HCT116 (cell line): ENCODE measurements around the gene TMOD1. TPM values are rescaled to one million over a fixed set of nuclear protein-coding genes. Genes with fewer than 3 reads are reported as not detected.

Experiments
- ATAC-seq: fragments of 200-7000 bp; cut with Tn5 transposase; 2 replicates; pipeline ENCODE4 v1.9.1; 2020; ENCODE audit warnings: mild to moderate bottlenecking, moderate library complexity
- BruUV-seq: library from RNA; stranded (reverse); fragments of 400-500 nt; replicated peaks from 2 replicates; lab custom pipeline; 2021; lab: Mats Ljungman, UMichigan
- CTCF ChIA-PET: fragments of 300-600 bp; sonication (Branson Sonifier 250); formaldehyde crosslinking; loops from one replicate; lab custom pipeline; 2021; ENCODE audit warnings: antibody characterized with exemption; lab: Charles Lee
- POLR2A ChIA-PET: fragments of 300-600, 350-600 bp; sonication (Branson Sonifier 250); formaldehyde crosslinking; loops from one replicate; lab custom pipeline; 2021; ENCODE audit warnings: antibody characterized with exemption; lab: Charles Lee
- RAD21 ChIA-PET, 2 experiments: fragments of 300-600 bp; sonication (Branson Sonifier 250); formaldehyde crosslinking; loops; one replicate each; lab custom pipeline; 2023; ENCODE audit warnings: low total read pairs in 2 of 2; ENCODE audit not compliant: uncharacterized antibody in 2 of 2, unreplicated experiment in 2 of 2, low non-redundant PET in 1 of 2; lab: Charles Lee
- DNase-seq: peaks from one replicate; pipeline ENCODE4 v3.0.0-alpha.2; 2010; ENCODE audit warnings: low read depth, low spot score
- H2AFZ ChIP-seq: fragments of 200-600 bp; shearing (Covaris generic), sonication (generic); 2 replicates; pipeline ENCODE4 v1.6.1; 2017; ENCODE audit warnings: low read depth, mixed run types, mixed read lengths, antibody characterized with exemption, low read length; ENCODE audit not compliant: poor library complexity, severe bottlenecking
- H3K27ac ChIP-seq: 2 replicates; pipeline ENCODE4 v1.5.1; 2012; ENCODE audit warnings: low read depth, low read length
- H3K27me3 ChIP-seq: fragments of 200-600 bp; sonication (generic); 2 replicates; pipeline ENCODE4 v1.6.1; 2016; ENCODE audit warnings: mixed run types, low read length, mixed read lengths; ENCODE audit not compliant: insufficient read depth
- H3K36me3 ChIP-seq, 2 experiments: fragments of 200-500 bp in 1 of 2; fragments of 200-600 bp in 1 of 2; sonication (Bioruptor generic) in 1 of 2; sonication (generic) in 1 of 2; 2 replicates each; pipeline versions ENCODE4 v1.5.1 to v1.6.1; 2014 to 2016; ENCODE audit warnings: low read length in 2 of 2, inconsistent platforms in 1 of 2, mixed read lengths in 1 of 2, mixed run types in 1 of 2; ENCODE audit not compliant: insufficient read depth in 2 of 2, control insufficient read depth in 1 of 2
- H3K4me1 ChIP-seq, 2 experiments: fragments of 200-600 bp in 1 of 2; sonication (generic) in 1 of 2; 2 replicates each; pipeline versions ENCODE4 v1.5.1 to v1.6.1; 2012 to 2017; ENCODE audit warnings: low read length in 2 of 2, inconsistent platforms in 1 of 2, mild to moderate bottlenecking in 1 of 2, mixed read lengths in 1 of 2, mixed run types in 1 of 2, moderate library complexity in 1 of 2; ENCODE audit not compliant: insufficient read depth in 2 of 2, control insufficient read depth in 1 of 2
- H3K4me2 ChIP-seq: fragments of 200-600 bp; sonication (generic); 2 replicates; pipeline ENCODE4 v1.6.1; 2017; ENCODE audit warnings: mixed run types, low read length, mixed read lengths
- H3K4me3 ChIP-seq, 2 experiments: fragments of 200-600 bp in 1 of 2; sonication (generic) in 1 of 2; replicated peaks in 1 of 2; 2 replicates each; pipeline ENCODE4 v1.5.1; 2011 to 2016; ENCODE audit warnings: low read length in 2 of 2, control low read depth in 1 of 2, low read depth in 1 of 2, mild to moderate bottlenecking in 1 of 2, mixed read lengths in 1 of 2, mixed run types in 1 of 2
- H3K79me2 ChIP-seq: fragments of 200-600 bp; sonication (generic); 2 replicates; pipeline ENCODE4 v1.6.1; 2017; ENCODE audit warnings: mild to moderate bottlenecking, mixed run types, low read length, moderate library complexity, mixed read lengths; ENCODE audit not compliant: insufficient read depth
- H3K9ac ChIP-seq: fragments of 200-600 bp; sonication (generic); 2 replicates; pipeline ENCODE4 v1.6.1; 2016; ENCODE audit warnings: low read length, mixed read lengths
- H3K9me2 ChIP-seq: fragments of 200-600 bp; sonication (generic), shearing (Covaris generic); 2 replicates; pipeline ENCODE4 v1.6.1; 2017; ENCODE audit warnings: mixed run types, mild to moderate bottlenecking, moderate library complexity; ENCODE audit not compliant: insufficient read depth
- H3K9me3 ChIP-seq, 2 experiments: fragments of 200-500 bp in 1 of 2; fragments of 200-600 bp in 1 of 2; sonication (Bioruptor generic) in 1 of 2; sonication (generic) in 1 of 2; 2 replicates each; pipeline ENCODE4 v1.6.1; 2014 to 2017; ENCODE audit warnings: low read length in 2 of 2, mixed read lengths in 2 of 2, inconsistent platforms in 1 of 2, low read depth in 1 of 2, mild to moderate bottlenecking in 1 of 2, mixed run types in 1 of 2, moderate library complexity in 1 of 2; ENCODE audit not compliant: control insufficient read depth in 1 of 2, insufficient read depth in 1 of 2
- H4K20me1 ChIP-seq: fragments of 200-600 bp; sonication (generic), shearing (Covaris generic); 2 replicates; pipeline ENCODE4 v1.6.1; 2017; ENCODE audit warnings: mixed run types, mild to moderate bottlenecking, moderate library complexity; ENCODE audit not compliant: insufficient read depth
- CBX3 ChIP-seq: IDR thresholded peaks from 2 replicates; pipeline ENCODE4 v1.6.1; 2012; ENCODE audit warnings: low read depth
- CTCF ChIP-seq, 3 experiments: fragments of 200-600 bp in 1 of 3; sonication (generic) in 1 of 3; IDR thresholded peaks in 2 of 3; conservative IDR thresholded peaks in 1 of 3; 2 replicates each; pipeline ENCODE4 v1.5.1; 2012 to 2017; ENCODE audit warnings: low read depth in 2 of 3, low read length in 2 of 3, antibody characterized with exemption in 1 of 3, borderline replicate concordance in 1 of 3, control low read depth in 1 of 3, mild to moderate bottlenecking in 1 of 3, mixed read lengths in 1 of 3, mixed run types in 1 of 3, moderate library complexity in 1 of 3; ENCODE audit not compliant: insufficient read depth in 1 of 3
- EGR1 ChIP-seq: IDR thresholded peaks from 2 replicates; pipeline ENCODE4 v1.6.1; 2012; ENCODE audit warnings: low read depth
- EZH2phosphoT487 ChIP-seq: fragments of 200-600 bp; IDR thresholded peaks from 2 replicates; pipeline ENCODE4 v1.6.1; 2018; ENCODE audit warnings: antibody characterized with exemption, borderline replicate concordance
- FOSL1 ChIP-seq: IDR thresholded peaks from 2 replicates; pipeline ENCODE4 v1.6.1; 2012; ENCODE audit warnings: low read depth
- JUND ChIP-seq: IDR thresholded peaks from 2 replicates; pipeline ENCODE4 v1.6.1; 2012
- POLR2A ChIP-seq: IDR thresholded peaks from 2 replicates; pipeline ENCODE4 v1.7.0; 2011; ENCODE audit warnings: borderline replicate concordance; ENCODE audit not compliant: insufficient read depth, insufficient read length; ENCODE audit errors: extremely low read depth
- POLR2AphosphoS5 ChIP-seq: IDR thresholded peaks from 2 replicates; pipeline ENCODE4 v1.6.1; 2011; ENCODE audit warnings: mild to moderate bottlenecking, low read depth, low read length, moderate library complexity
- REST ChIP-seq: IDR thresholded peaks from 2 replicates; pipeline ENCODE4 v1.6.1; 2012; ENCODE audit warnings: low read depth
- TCF7L2 ChIP-seq: IDR thresholded peaks from 2 replicates; pipeline ENCODE4 v1.7.0; 2011; ENCODE audit warnings: borderline replicate concordance, inconsistent platforms; ENCODE audit not compliant: insufficient read depth, insufficient read length; ENCODE audit errors: extremely low read depth
- ZFX ChIP-seq: fragments of 450-650 bp; IDR thresholded peaks from 2 replicates; pipeline ENCODE4 v1.6.1; 2017
- intact Hi-C: fragments of 100-400 bp; cut with micrococcal nuclease; formaldehyde crosslinking; loops from 2 replicates; pipeline ENCODE4 v1.10.0; 2022
- total RNA-seq: library from RNA; stranded (reverse); gene quantifications from one replicate; pipeline ENCODE4 v1.2.1, GENCODE V29; 2021; ENCODE audit not compliant: unreplicated experiment

TMOD1 gene
- total RNA-seq, 1 experiment from 2014 or later = 4.4 TPM

DNA sequence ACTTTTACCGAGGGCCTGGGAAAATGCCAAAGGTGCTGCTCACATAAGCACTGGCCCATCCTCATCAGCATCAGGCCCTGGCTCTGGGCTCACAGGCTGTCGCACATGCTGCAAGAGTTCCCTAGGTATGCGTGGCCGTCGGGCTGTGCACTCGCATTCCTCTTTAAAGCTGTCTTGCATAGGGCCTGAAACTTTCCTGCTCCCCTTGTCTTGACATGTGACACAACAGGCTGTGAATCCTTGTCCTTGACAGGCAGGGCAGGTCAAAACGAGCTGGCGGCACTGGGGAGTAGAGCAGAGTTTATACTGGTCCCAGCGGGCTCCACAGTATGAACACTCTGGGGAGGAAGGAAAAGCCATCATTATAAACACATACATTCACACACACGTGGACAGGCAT, 101.0 kb downstream of the TMOD1 start:
- Histone ChIP-seq H3K9me3 (no peaks in the 10 kb centered on the region), H4K20me1 (no peaks in the 10 kb centered on the region), H3K4me2 (no peak overlapping the region), H3K4me3 (no peak overlapping the region), H3K4me1 (peaks cover 0 to 3% of the 10 kb centered on the region in 2 experiments; a peak in 1 of 4 replicates), H3K9me2 (no peaks in the 10 kb centered on the region), H3K9ac (no peak overlapping the region), H3K27me3 (no peaks in the 10 kb centered on the region), H3K36me3 (peaks cover 7 to 23% of the 10 kb centered on the region in 2 experiments; a peak in 3 of 4 replicates), H3K79me2 (no peaks in the 10 kb centered on the region), H2AFZ (no peak overlapping the region), H3K27ac (no peak overlapping the region)
- TF ChIP-seq FOSL1 = no peak
- intact Hi-C loops = no loop called here
- RAD21 ChIA-PET = no interaction called here
- POLR2A ChIA-PET = no interaction called here
- CTCF ChIA-PET = no interaction called here
- ATAC-seq (no peak), DNase-seq (no peak)
- BruUV-seq = no TSS peak

GRCh38 chr9:97604901-97605645, 103.6 kb downstream of the TMOD1 start:
- no peak overlapping the region for H3K4me3 ChIP-seq
- no peaks in the 10 kb centered on the region for H3K27me3 ChIP-seq
- CTCF ChIA-PET = no interaction called here
- no peaks in the 10 kb centered on the region for H3K9me2 ChIP-seq
- no peaks in the 10 kb centered on the region for H4K20me1 ChIP-seq
- POLR2A ChIA-PET = no interaction called here
- H3K79me2 ChIP-seq = no peaks in the 10 kb centered on the region
- no peak overlapping the region for H3K27ac ChIP-seq
- no TSS peak for BruUV-seq
- no peak overlapping the region for H3K4me2 ChIP-seq
- H2AFZ ChIP-seq = no peak overlapping the region
- ATAC-seq (no peak), DNase-seq (no peak)
- H3K9ac ChIP-seq = no peak overlapping the region
- H3K9me3 ChIP-seq = no peaks in the 10 kb centered on the region
- RAD21 ChIA-PET = no interaction called here
- peaks cover 7 to 23% of the 10 kb centered on the region in 2 experiments; a peak in 3 of 4 replicates for H3K36me3 ChIP-seq
- TF ChIP-seq EZH2phosphoT487 (no peak), CBX3 (no peak), CTCF (IDR thresholded peaks at IDR 0.05 in 2 of 3, conservative IDR thresholded peaks at IDR 0.05 in 1 of 3; ENCODE audit: borderline replicate concordance in 1 of 3, insufficient read depth in 1 of 3, low read depth in 2 of 3, low read length in 2 of 3) (no peak), TCF7L2 (no peak), POLR2AphosphoS5 (no peak), POLR2A (no peak), REST (no peak), ZFX (no peak), EGR1 (no peak), JUND (no peak)
- no peaks in the 10 kb centered on the region for H3K4me1 ChIP-seq
- intact Hi-C loops = no loop called here
